Right lobe of liver (tissue), 4 donors: Measurements from ENCODE around the gene GLDN.

Source experiments
- POLR2A ChIP-seq: fragments of 450-650 bp; IDR thresholded peaks from one replicate; pipeline ENCODE4 v1.6.1; 2017; ENCODE audit warnings: antibody characterized with exemption, mild to moderate bottlenecking
- TF ChIP-seq, protein P1 (sequence below), 4 donors: fragments of 200-600 bp in 3 of 4; fragments of 450-650 bp in 1 of 4; IDR thresholded peaks; one replicate each; pipeline versions ENCODE4 v1.5.1 to v1.8.0; 2016 to 2022; ENCODE audit warnings: antibody characterized with exemption in 4 of 4, mild to moderate bottlenecking in 2 of 4
- donor health status: DM: no; HTN: no; CAD: no.
- donor health status: DM: no; HTN: no; CAD: no.
- donor health status: DM: no; HTN: yes; CAD: no.

DNA sequence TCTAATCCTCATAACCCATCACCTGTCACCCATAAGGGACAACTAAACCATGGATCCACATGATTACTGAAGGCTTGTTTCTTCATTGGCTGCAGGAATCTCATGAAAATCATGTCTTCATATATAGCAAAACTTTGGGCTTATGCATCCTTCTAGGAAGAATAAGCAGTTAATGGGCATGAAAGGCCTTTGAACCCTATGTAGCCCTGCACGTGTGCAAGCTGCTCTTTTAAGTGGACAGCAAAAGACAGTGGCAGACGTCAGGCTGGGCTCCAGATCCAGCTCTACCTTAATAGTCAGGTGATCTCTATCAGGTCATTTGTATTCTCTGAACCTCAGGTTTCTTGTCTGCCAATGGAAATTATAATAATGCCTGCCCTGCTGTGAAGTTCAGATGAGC lies 21.9 kb upstream of the GLDN start:
- TF ChIP-seq, protein P1, sequence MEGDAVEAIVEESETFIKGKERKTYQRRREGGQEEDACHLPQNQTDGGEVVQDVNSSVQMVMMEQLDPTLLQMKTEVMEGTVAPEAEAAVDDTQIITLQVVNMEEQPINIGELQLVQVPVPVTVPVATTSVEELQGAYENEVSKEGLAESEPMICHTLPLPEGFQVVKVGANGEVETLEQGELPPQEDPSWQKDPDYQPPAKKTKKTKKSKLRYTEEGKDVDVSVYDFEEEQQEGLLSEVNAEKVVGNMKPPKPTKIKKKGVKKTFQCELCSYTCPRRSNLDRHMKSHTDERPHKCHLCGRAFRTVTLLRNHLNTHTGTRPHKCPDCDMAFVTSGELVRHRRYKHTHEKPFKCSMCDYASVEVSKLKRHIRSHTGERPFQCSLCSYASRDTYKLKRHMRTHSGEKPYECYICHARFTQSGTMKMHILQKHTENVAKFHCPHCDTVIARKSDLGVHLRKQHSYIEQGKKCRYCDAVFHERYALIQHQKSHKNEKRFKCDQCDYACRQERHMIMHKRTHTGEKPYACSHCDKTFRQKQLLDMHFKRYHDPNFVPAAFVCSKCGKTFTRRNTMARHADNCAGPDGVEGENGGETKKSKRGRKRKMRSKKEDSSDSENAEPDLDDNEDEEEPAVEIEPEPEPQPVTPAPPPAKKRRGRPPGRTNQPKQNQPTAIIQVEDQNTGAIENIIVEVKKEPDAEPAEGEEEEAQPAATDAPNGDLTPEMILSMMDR (IDR thresholded peaks at IDR 0.05) = no peak
- no peak for TF ChIP-seq POLR2A
